IPS-11a (cell line): ENCODE data around the gene PTGFR.

ENCODE experiments used
- H3K4me3 ChIP-seq: one replicate; pipeline ENCODE4 v1.5.1; 2013; ENCODE audit warnings: low read depth, low read length, control low read depth

The PTGFR gene

DNA sequence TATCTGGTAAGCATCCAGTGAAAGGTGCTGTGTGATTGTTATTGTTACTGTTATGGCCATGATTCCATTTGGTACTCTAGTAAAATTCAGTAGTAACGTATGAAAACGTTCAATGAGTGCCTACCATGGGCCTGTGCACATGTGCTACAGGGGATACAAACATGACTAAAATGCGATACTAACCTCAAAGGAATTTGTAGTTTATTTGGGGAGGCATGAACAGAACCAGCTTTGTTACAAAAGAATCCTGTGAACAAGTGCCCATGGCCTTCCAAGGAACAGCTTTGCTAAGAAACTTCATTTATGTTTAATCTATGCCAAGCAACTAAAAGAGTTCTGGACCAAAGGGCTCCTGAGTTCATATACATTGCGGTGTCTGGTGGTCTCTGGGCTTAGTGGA lies 28.7 kb downstream of the PTGFR start:
- H3K4me3 ChIP-seq, result no peak overlapping the region

DNA sequence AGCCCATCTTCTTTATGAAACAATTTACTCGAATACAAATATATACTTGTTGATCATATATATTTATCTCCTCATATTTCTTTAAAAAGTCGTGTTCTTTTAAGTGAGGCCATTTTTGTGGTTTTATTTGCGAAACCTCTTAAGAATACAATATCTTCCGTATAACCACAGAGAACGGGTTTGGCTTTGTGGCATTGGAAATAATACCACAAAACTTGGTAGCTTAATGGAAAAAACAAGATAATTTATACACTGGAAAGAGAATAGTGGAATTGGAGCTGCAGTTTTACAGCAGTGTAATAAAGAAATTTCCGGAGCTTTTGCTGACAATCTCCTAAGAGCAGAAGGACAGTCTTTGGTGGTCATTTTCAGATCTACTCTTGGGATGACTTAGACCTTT lies 29.4 kb downstream of the PTGFR start:
- no peak overlapping the region for H3K4me3 ChIP-seq

DNA sequence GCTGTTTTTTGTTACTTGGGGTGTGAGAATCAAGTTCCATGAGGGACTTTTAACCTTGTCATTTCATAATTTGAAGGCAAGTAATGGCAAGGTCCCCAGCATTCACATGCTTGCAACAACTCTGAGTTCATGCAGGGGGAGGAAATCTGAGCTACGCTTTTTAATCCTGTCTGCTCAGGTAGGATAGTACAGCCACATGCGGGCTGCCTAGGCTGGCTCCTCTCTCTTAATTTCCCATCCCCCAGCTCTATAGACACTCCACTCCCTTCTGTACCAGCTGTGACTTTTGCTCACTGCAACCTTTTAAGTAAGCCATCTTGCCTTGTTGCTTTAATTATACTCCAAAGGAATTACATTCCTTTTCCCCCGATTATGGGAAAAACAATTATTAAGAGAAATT lies 30.1 kb downstream of the PTGFR start:
- no peak overlapping the region for H3K4me3 ChIP-seq

DNA sequence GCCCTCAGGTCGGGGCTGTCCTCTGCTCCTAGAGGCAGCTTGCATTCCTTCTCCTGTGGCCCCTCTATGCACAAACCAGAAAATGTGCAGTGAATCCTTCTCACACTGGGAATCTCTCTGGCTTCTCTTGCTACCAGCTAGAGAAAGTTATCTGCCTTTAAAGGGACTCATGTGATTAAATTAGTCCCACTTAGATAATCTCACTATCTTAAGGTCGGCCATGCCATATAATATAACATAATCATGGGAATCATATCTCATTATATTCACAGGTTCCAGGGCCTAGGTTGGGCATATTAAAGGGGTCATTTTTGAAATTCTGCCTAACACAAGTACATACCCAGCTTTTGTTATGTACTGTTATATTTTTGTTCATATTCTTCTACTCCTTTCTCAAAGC lies 31.4 kb downstream of the PTGFR start:
- no peak overlapping the region for H3K4me3 ChIP-seq

DNA sequence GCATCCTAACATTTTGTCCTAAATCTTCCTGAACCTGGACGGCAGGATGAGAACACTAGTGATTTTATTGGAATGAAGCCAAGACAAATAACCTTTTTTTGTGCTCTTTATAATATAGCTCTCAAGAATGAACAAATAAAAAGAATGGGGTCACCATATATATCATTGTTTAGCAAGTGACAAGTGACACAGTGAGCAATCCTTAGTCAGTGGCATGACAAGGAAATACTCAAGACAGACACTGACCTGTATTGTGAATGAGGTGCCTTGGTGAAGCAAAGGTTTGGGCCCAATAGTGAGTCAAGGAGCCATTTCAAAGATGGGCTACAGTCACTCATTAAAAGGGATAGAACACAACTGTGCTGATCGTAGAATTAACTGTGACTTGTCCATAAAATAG lies 35.7 kb downstream of the PTGFR start:
- H3K4me3 ChIP-seq, result no peak overlapping the region

DNA sequence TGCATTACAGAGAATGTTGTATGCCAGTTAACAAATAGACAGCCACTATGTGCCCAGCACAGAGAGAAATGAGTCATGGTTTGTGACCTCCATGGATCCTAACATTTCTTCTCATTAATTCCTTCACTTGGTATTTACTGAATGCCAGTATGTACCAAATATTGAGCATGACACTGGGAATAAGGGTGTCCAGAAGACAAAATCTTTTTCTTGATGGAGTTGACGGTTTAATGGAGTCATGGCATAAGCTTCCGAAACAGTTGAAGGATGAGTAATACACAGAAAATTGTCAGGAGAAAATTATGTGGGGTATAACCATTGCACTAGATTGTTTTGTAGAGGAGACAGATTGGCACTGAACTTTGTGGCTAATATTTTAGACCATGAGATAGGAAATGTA lies 36.9 kb downstream of the PTGFR start:
- H3K4me3 ChIP-seq, result no peak overlapping the region

DNA sequence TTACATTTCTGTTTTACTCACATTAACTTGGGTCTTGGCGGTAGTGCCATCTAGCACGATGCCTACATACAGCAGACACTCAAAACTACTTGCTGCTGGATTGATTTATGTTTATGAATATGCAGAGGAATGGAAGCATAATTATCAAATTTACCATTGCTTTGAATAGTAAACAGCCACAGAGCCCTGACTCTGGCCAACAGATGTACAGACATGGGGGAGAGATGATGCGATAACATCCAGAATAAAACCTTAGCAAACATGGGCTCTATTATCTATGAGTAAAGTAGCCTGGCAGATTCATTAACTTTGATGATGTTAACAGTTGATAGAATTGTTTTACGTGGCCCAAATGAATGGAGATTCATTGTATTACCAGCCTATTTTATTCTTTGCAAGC lies 42.8 kb downstream of the PTGFR start:
- no peak overlapping the region for H3K4me3 ChIP-seq

DNA sequence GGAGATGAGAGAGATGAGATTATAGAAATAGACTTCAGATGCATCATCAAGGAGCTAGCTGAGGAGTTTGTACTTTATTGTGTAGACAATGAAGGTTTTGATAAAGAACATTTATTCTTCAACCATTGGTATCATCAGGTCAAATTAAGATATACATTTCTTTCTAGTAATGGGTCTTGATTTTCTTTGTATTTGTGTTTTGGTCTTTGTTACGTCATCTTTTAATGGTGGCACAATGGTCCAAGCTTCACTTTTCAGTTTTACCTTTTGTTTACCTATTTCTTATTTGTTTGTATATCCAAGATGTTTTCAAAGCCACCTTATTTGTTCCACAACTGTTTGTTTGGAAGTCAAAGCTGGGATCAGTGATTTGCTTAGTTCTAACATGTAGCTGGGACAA lies 44.5 kb downstream of the PTGFR start:
- no peak overlapping the region for H3K4me3 ChIP-seq

DNA sequence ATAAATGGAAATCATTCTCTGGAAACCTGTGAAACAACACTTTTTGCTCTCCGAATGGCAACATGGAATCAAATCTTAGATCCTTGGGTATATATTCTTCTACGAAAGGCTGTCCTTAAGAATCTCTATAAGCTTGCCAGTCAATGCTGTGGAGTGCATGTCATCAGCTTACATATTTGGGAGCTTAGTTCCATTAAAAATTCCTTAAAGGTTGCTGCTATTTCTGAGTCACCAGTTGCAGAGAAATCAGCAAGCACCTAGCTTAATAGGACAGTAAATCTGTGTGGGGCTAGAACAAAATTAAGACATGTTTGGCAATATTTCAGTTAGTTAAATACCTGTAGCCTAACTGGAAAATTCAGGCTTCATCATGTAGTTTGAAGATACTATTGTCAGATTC lies 45.7 kb downstream of the PTGFR start:
- H3K4me3 ChIP-seq, result no peak overlapping the region

DNA sequence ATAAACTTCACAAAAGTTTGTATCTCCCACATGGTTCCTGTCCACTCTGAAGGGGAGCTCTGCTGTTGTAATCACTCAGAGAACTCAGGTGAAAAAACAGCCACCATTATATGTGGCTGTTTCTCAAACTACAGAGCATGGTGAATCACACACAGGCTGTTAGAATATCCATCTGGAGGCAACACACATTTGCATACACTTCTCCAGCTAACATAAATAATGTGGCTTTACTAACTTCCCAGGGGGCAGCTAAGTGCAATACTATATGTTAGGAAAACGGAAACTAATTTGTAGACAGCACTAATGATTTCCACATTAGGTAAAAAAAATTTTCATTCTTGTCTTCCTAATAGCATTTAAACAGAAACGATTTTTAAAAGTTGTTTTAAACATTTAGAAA lies 49.3 kb downstream of the PTGFR start:
- no peak overlapping the region for H3K4me3 ChIP-seq

DNA sequence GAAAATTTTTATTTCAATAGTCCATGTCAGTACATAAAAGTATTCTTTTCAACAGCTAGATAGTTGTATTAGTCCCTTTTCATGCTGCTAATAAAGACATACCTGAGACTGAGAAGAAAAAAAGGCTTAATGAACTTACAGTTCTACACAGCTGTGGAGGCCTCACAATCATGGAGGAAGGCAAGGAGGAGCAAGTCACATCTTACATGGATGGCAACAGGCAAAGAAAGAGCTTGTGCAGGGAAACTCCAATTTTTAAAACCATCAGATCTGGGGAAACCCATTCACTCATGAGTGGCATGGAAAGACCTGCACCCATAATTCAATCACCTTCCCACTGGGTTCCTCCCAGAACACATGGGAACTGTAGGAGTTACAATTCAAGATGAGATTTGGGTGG lies 50.7 kb downstream of the PTGFR start:
- no peak overlapping the region for H3K4me3 ChIP-seq

DNA sequence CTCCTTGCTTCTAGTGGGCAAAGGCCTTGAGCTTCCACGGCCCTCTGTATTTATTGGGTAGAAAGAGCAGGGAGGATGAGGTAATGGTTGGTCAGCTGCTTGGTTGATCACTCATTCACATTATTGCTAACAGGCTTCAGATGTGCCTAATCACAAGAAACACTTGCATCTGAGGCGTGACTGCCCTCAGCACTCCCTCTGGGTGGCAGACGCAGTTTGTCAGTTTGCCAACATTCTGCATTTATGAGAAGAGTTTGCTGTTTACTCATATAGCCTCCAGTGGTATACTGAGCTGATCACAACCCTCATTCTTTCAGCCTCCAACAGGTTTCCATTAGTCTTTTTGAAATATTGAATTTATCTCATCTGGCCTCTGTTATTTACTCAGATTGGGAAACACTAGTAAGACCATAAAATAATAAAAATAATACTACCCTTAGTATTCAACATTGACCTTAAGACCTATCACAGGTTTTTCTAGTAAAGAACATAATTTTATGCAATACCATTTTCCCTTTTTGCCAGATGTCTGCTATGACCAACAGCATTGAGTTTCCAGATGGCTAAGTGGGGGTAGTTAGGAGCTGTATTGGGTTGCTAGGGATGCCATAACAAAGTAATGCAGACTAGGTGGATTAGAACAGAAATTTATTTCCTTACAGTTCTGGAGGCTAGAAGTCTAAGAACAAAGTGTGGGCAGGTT lies 53.3 kb downstream of the PTGFR start:
- H3K4me3 ChIP-seq, result no peak overlapping the region

DNA sequence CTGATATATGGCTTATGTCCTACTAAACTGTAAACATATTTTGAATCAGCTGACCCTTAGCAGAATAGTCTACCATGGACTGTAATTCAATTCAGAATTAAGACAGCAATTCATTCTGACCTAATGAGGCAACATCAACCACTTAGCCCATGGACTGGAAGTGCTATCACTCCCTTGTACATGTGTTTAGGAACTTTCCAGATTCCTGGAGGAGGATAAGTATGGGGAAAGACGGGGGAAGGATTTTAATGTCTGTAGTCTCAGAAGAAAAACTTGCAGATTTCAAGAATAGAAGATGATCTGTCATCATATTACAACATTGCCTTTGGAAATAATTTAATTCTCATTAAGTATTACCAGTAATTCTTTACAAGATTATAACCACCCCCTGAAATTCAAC lies 56.3 kb downstream of the PTGFR start:
- H3K4me3 ChIP-seq, result no peak overlapping the region

DNA sequence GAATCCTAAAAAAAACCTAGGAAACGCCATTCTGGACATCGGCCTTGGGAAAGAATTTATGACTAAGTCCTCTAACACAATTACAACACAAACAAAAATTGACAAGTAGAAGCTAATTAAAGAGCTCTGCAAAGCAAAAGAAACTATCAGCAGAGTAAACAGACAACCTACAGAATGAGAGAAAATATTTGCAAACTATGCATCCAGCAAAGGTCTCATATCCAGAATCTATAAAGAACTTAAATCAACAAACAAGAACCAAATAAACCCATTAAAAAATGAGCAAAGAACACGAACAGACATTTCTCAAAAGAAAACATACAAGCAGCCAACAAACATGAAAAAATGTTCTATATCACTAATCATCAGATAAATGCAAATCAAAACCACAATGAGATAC lies 58.6 kb downstream of the PTGFR start:
- no peak overlapping the region for H3K4me3 ChIP-seq

DNA sequence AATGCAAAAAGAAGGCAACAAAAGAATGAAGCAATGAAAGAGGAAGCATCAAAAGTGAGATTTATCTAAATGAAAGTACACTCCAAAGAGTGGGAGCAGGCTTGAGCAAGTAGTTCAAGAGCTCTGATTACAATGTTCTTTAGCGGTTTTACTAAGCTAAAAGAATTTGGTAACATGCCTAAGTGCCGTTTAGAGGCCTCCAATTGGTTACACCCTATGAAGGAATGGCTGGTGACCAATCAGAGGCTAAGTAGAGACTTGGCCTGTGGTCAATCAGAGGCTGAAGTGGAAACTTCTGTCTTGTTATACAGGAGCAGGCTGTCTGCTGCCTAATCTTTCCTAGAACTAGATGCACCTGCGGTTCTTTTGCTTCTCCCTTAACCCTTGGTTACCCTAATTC lies 59.1 kb downstream of the PTGFR start:
- no peak overlapping the region for H3K4me3 ChIP-seq

DNA sequence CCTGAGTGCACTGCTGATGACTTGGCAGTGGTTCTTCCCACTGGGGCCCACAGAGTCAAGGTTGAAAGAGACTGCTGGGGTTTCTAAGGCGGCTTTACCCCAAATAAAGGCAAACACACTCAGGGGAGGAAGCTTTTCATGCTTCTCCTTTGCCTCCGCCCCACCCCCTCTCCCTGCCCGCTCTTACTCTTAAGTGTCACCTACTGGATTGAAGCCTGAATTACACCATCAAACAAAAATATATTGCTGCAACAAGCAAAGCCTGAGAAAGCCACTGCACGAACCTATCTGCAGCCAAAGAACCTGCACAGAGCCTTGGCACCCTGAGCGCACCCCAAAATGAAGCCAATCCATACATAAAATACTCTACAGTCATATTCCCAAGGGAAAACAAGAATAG lies 63.1 kb downstream of the PTGFR start:
- H3K4me3 ChIP-seq, result no peak overlapping the region

DNA sequence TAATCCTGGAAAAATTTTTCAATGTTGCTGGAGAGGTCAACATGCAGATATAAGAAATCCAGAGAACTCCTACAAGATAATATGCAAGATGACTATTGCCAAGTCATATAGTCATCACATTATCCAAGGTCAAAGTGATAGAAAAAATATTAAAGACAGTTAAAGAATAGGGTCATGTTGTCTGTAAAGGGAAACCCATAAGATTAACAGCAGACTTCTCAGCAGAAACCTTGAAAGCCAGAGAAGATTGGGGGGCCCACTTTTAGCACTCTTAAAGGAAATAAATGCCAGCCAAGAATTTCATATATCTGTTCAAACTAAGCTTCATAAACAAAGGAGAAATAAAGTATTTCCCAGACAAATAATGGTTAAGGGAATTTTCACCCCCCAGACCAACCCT lies 64.1 kb downstream of the PTGFR start:
- no peak overlapping the region for H3K4me3 ChIP-seq

DNA sequence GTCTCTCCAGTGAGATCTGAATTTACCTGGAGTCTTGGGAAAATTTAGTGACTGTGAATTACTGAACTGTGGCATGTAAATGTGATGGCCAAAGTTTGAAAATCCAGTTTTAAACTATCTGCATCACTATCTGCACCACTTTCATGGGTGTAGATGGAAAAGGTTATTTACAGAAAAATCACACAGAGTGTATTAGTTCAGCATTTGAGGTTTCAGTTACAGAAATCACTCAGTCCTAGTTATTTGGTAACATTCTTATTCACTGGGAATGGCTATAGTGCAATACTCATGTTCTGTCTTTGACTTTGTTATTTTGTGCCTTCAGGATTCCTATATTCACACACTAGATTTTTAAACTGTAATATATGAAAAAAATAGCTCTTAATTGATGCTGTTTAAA lies 68.9 kb downstream of the PTGFR start:
- H3K4me3 ChIP-seq, result no peak overlapping the region

DNA sequence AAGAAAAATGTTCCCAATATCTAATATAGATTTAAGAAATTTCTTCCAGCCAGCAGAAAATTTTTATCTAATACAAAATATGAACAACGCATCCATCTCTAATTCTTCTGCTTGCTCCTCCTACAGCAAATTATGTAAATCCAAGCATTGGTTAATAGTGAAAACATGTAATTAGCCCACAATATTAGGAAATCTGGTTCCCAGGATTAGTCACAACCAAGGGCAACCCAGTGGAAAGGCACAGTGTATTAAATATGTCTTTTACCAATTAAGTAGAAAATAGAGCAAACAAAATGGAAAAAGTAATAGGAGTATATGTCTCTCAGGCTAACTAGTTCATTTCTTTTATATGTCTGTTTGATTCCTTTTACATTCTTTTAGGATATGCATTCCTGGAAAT lies 70.0 kb downstream of the PTGFR start:
- no peak overlapping the region for H3K4me3 ChIP-seq

DNA sequence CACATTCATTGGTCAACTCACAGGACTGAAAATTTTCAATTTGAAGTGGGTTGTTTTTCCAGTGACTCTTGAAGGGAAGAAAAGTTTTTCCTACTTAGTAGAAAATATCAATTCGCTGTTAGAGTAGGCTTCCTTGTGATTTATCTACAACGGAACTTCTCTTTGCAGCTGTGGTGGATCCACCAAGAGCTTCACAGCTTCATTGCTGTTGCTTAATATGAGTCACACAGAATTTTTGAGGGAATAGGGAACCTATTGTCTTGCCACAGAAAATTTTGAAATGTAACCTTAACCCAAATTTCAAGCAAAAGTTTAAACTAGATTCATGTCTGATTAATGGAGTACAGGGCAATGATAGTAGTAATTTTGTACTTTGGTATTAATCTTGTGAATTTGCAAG lies 71.1 kb downstream of the PTGFR start:
- no peak overlapping the region for H3K4me3 ChIP-seq

DNA sequence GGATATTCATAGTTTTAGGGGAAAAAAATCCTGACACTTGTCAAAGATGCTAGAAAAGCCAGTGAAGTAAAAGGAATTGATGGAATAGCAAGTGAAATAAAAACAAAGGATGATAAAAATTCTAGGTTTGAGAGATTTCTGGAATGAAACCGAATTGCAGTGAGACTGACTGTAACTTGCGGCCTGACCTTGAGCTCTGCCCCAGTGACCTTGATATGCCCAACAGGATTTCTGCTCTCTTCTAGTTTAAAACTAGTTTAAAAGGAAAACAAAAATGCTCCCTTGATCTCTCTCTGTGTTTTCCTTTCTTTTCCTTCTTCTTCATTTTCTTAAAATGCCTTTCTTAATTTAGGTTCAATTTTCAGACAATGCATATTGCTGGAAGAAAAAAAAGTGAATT lies 74.6 kb downstream of the PTGFR start:
- H3K4me3 ChIP-seq, result no peak overlapping the region

DNA sequence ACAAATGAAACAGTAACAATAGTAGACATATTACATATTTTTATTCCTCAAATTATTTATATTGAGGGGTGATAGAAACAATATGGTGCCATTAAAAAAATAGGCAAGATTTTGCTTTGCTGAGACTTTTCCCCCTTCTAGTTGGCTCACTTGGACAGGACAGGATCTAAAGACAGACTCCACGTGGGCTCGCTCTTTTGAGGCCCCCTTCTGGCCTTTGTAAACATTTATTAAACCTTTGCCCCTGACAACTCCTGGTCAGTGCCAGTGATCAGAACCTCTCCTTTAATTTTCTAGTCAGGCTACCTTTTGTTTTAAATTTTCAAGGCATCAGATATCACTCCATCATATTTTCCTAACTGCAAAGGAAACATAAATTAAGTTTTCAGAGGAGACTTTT lies 79.8 kb downstream of the PTGFR start:
- H3K4me3 ChIP-seq, result no peak overlapping the region

DNA sequence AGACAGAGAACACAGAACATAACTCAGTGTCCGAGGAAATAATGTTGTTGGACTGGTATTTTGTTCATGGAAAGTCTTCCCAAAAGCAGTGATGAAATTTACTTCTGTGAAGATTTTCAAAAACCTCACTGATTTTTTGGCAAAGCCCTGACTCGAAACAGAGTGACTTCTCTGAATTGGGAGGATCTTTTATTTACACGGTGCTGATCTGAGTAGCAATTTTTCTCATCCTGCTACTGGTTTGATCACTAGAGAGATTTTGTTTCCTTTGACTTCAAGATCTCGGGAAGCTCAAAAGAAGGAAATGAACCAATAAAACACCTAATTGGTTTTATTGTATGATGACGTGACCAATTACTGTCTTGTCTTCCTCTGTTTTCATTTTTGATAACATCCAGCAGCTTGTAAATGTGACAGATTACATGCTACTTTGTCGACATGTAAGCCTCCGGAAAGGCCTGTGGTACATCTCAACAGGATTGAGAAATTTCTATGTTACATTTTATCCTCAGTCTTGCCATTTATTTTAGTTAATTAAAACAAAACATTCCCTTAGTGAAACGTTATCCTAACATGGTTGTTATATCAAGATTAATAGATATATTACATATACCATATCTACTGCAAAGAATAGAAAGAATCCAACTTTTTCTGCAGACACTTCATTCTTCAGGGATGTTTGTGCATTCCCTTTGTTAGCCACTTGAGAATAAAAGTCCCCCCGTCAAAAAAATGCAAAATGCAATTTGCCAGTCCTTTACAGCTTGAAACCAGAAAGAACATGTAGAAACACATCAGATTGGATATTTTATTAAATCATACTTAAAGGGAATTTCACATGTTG lies 86.7 kb downstream of the PTGFR start:
- H3K4me3 ChIP-seq, result no peak overlapping the region
